Measurements from ENCODE around the gene SOWAHA. TPM values are rescaled to one million over a fixed set of nuclear protein-coding genes. Genes with fewer than 3 reads are reported as not detected.

SOWAHA gene
- polyA plus RNA-seq, 2 of the 4 experiments (the other 2 are of a cell fraction): 0.06 to 0.10 TPM

GRCh38 chr5:132848270-132848669, 35.2 kb downstream of the SOWAHA start:
- no peaks in the 10 kb centered on the region for H3K4me1 ChIP-seq
- CTCF ChIA-PET: interaction anchor here (0.6 to 2.2 kb wide), 5 partner anchors 18 to 652 kb away, joined by 3 to 6 read pairs (median 4); partner anchors contain the start of gene SHROOM1
- ATAC-seq (no peak), DNase-seq (ENCODE audit: low read depth in 1 of 2, low spot score in 1 of 2) (no peak), FAIRE-seq (no peak)
- H3K27ac ChIP-seq: no peak overlapping the region
- no peak for TF ChIP-seq PHF8 (IDR thresholded peaks at IDR 0.05; ENCODE audit: borderline replicate concordance, low read depth)
- TF ChIP-seq RFX5 (IDR thresholded peaks at IDR 0.05): no peak
- no peak for TF ChIP-seq PBX3 (IDR thresholded peaks at IDR 0.05)
- TF ChIP-seq ZNF302 (CRISPR knock-in tag; IDR thresholded peaks at IDR 0.05): no peak
- TF ChIP-seq MAFK (IDR thresholded peaks at IDR 0.05; ENCODE audit: partially characterized antibody): no peak
- WGBS (ENCODE audit: missing lambda C conversion rate): 85% methylated on average over 8 of the region's 8 CpGs
- POLR2A ChIA-PET: no interaction called here
- no peak overlapping the region for H3K4me3 ChIP-seq
- H3K4me2 ChIP-seq: no peak overlapping the region
- no peaks in the 10 kb centered on the region for H3K9me3 ChIP-seq

GRCh38 chr5:132849347-132849746, 36.2 kb downstream of the SOWAHA start:
- Histone ChIP-seq H3K9me3 (no peaks in the 10 kb centered on the region), H3K4me2 (no peak overlapping the region), H3K4me1 (no peaks in the 10 kb centered on the region), H3K4me3 (no peak overlapping the region), H3K27ac (no peak overlapping the region)
- ChIA-PET CTCF (interaction anchor here (1.1 to 2.5 kb wide), 5 partner anchors 14 to 463 kb away, joined by 3 to 13 read pairs (median 4); partner anchors contain the start of gene SHROOM1), POLR2A (no interaction called here)
- FAIRE-seq (no peak), DNase-seq (ENCODE audit: low read depth in 1 of 2, low spot score in 1 of 2) (no peak), ATAC-seq (no peak)
- 12% methylated on average over 1 of the region's 1 CpG for WGBS (ENCODE audit: missing lambda C conversion rate)
- TF ChIP-seq E2F6 (IDR thresholded peaks at IDR 0.05; ENCODE audit: borderline replicate concordance, low read depth): no peak
- TF ChIP-seq RCOR1 (IDR thresholded peaks at IDR 0.05; ENCODE audit: low read depth, low read length): no peak
- TF ChIP-seq HMGXB4 (CRISPR knock-in tag; IDR thresholded peaks at IDR 0.05; ENCODE audit: borderline replicate concordance): no peak
- TF ChIP-seq ELK1 (IDR thresholded peaks at IDR 0.05; ENCODE audit: low read depth, low read length): no peak
- TF ChIP-seq ZSCAN20 (CRISPR knock-in tag; IDR thresholded peaks at IDR 0.05): no peak
- no peak for TF ChIP-seq HOXB5 (CRISPR knock-in tag; IDR thresholded peaks at IDR 0.05)
- no peak for TF ChIP-seq HOXA7 (CRISPR knock-in tag; IDR thresholded peaks at IDR 0.05)
- TF ChIP-seq HEYL (CRISPR knock-in tag; IDR thresholded peaks at IDR 0.05): no peak
- TF ChIP-seq POLR2AphosphoS2 (conservative IDR thresholded peaks at IDR 0.05; ENCODE audit: low read length): no peak
- no peak for TF ChIP-seq RNF2 (IDR thresholded peaks at IDR 0.05; ENCODE audit: borderline replicate concordance, low read depth)

GRCh38 chr5:132850066-132850465, 37.0 kb downstream of the SOWAHA start:
- Histone ChIP-seq H3K27ac (no peak overlapping the region), H3K4me1 (no peaks in the 10 kb centered on the region), H3K9me3 (no peaks in the 10 kb centered on the region), H3K4me2 (no peak overlapping the region), H3K4me3 (no peak overlapping the region)
- TF ChIP-seq FOSB (CRISPR knock-in tag; IDR thresholded peaks at IDR 0.05) (no peak), EP300 (IDR thresholded peaks at IDR 0.05) (no peak), ZFP36 (IDR thresholded peaks at IDR 0.05; ENCODE audit: borderline replicate concordance, partially characterized antibody) (no peak), EHF (CRISPR knock-in tag; IDR thresholded peaks at IDR 0.05) (no peak), HEYL (CRISPR knock-in tag; IDR thresholded peaks at IDR 0.05) (no peak), CHD4 (IDR thresholded peaks at IDR 0.05; ENCODE audit: borderline replicate concordance) (no peak), ZNF302 (CRISPR knock-in tag; IDR thresholded peaks at IDR 0.05) (no peak), SREBF2 (IDR thresholded peaks at IDR 0.05) (no peak), MAZ (IDR thresholded peaks at IDR 0.05; ENCODE audit: borderline replicate concordance, low read depth, low read length) (no peak), HOXA7 (CRISPR knock-in tag; IDR thresholded peaks at IDR 0.05) (no peak), USF2 (IDR thresholded peaks at IDR 0.05) (no peak), ZC3H11A (IDR thresholded peaks at IDR 0.05) (no peak)
- no peak for DNase-seq (ENCODE audit: low read depth in 1 of 2, low spot score in 1 of 2)
- 63% methylated on average over 2 of the region's 2 CpGs for WGBS (ENCODE audit: missing lambda C conversion rate)
- ChIA-PET POLR2A (no interaction called here), CTCF (interaction anchor here (1.2 to 3.5 kb wide), 5 partner anchors 10 to 464 kb away, joined by 3 to 13 read pairs (median 8); no protein-coding TSS in a partner anchor)
- no peak for FAIRE-seq
- no peak for ATAC-seq
